Measurements from ENCODE around the gene FHIP1A.
"Not testable (repeated sequence)": the region's sequence is repeated elsewhere in the genome, so short reads cannot be mapped to it uniquely, and the experiment has no call there.

Gene FHIP1A

DNA sequence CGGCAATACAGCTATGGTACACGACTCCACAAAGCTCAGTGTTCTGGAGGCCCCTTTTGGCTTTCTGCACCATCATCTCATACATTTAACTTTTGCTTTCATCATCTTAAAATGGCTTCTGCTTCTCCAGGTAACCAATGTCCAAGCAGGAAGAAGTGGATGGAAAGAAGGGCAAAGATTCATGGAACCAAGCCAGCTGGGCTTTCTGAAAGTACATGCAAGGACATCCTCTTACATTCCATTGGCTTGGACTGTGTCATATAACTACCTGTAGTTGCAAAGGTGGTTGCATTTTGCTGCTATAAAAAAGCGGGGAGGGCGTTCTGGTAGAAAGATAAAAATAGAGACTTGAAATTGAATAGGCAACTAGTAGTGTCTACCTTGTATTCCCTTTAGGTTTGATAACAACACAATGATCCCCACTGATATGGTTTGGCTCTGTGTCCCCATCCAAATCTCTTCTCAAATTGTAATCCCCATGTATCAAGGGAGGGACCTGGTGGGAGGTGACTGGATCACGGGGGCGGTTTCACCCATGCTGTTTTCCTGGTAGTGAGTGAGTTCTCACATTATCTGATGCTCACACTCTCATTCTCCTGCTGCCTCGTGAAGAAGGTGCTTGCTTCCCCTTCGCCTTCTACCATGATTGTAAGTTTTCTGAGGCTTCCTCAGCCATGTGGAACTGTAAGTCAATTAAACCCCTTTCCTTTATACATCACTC lies 6.7 kb upstream of the FHIP1A start:
- H3K4me3 ChIP-seq (ENCODE audit: low read depth in 1 of 2, low read length in 2 of 2) = no peak overlapping the region

GRCh38 chr4:151403656-151404055 lies 5.3 kb upstream of the FHIP1A start:
- Histone ChIP-seq H3K9me3 (ENCODE audit: control insufficient read depth in 1 of 2, low read length in 2 of 2) (no peaks in the 10 kb centered on the region), H3K4me3 (ENCODE audit: low read depth in 1 of 2, low read length in 2 of 2) (no peak overlapping the region), H3K36me3 (ENCODE audit: control insufficient read depth in 1 of 2, insufficient read depth in 2 of 2, low read length in 2 of 2) (no peaks in the 10 kb centered on the region), H3K27me3 (ENCODE audit: low read depth, low read length) (no peaks in the 10 kb centered on the region), H3K27ac (ENCODE audit: low read length) (no peak overlapping the region), H3K4me1 (ENCODE audit: control insufficient read depth in 1 of 2, insufficient read depth in 2 of 2, low read length in 2 of 2) (peaks cover 0 to 6% of the 10 kb centered on the region in 2 donors)

More for the DNA sequence above, 6.7 kb upstream of the FHIP1A start:
- Histone ChIP-seq H3K27ac (ENCODE audit: low read length) (no peak overlapping the region), H3K4me1 (ENCODE audit: control insufficient read depth in 1 of 2, insufficient read depth in 2 of 2, low read length in 2 of 2) (no peaks in the 10 kb centered on the region), H3K9me3 (ENCODE audit: control insufficient read depth in 1 of 2, low read length in 2 of 2) (no peaks in the 10 kb centered on the region), H3K27me3 (ENCODE audit: low read depth, low read length) (no peaks in the 10 kb centered on the region), H3K36me3 (ENCODE audit: control insufficient read depth in 1 of 2, insufficient read depth in 2 of 2, low read length in 2 of 2) (no peaks in the 10 kb centered on the region)

DNA sequence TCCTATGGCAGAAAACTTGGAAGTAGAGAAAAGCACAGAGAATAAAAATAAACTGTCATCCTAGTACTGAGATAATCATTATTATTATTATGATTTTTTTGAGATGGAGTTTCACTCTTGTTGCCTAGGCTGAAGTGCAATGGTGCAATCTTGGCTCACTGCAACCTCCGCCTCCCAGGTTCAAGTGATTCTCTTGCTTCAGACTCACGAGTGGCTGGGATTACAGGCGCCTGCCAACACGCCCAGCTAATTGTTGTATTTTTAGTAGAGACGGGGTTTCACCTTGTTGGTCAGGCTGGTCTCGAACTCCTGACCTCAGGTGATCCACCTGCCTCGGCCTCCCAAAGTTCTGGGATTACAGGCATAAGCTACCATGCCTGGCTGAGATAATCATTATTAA lies 4.2 kb upstream of the FHIP1A start:
- H3K9me3 ChIP-seq (ENCODE audit: control insufficient read depth in 1 of 2, low read length in 2 of 2); H3K27me3 ChIP-seq (ENCODE audit: low read depth, low read length); H3K36me3 ChIP-seq (ENCODE audit: control insufficient read depth in 1 of 2, insufficient read depth in 2 of 2, low read length in 2 of 2); H3K27ac ChIP-seq (ENCODE audit: low read length); H3K4me3 ChIP-seq (ENCODE audit: low read depth in 1 of 2, low read length in 2 of 2): not testable (repeated sequence)
- H3K4me1 ChIP-seq (ENCODE audit: control insufficient read depth in 1 of 2, insufficient read depth in 2 of 2, low read length in 2 of 2) = peaks cover 0 to 13% of the 10 kb centered on the region in 2 donors

DNA sequence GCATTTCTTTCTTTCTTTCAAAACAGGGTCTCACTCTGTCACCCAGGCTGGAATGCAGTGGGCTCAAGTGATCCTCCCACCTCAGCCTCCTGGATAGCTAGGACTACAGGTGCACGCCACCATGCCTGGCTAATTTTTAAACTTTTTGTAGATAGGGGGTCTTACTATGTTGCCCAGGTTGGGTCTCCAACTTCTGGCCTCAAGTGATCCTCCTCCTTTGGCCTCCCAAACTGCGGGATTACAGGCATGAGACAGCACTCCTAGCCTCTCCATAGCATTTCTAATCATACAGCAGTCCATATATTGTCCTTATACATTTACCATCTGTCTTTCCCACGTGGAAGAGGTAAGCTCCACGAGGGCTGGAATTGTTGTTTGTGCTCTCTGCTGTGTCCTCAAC lies 2.0 kb upstream of the FHIP1A start:
- H3K4me1 ChIP-seq (ENCODE audit: control insufficient read depth in 1 of 2, insufficient read depth in 2 of 2, low read length in 2 of 2) = peaks cover 0 to 17% of the 10 kb centered on the region in 2 donors
- H3K27ac ChIP-seq (ENCODE audit: low read length) = no peak overlapping the region
- H3K36me3 ChIP-seq (ENCODE audit: control insufficient read depth in 1 of 2, insufficient read depth in 2 of 2, low read length in 2 of 2) = no peaks in the 10 kb centered on the region
- no peak overlapping the region for H3K4me3 ChIP-seq (ENCODE audit: low read depth in 1 of 2, low read length in 2 of 2)
- H3K9me3 ChIP-seq (ENCODE audit: control insufficient read depth in 1 of 2, low read length in 2 of 2) = no peaks in the 10 kb centered on the region
- no peaks in the 10 kb centered on the region for H3K27me3 ChIP-seq (ENCODE audit: low read depth, low read length)

DNA sequence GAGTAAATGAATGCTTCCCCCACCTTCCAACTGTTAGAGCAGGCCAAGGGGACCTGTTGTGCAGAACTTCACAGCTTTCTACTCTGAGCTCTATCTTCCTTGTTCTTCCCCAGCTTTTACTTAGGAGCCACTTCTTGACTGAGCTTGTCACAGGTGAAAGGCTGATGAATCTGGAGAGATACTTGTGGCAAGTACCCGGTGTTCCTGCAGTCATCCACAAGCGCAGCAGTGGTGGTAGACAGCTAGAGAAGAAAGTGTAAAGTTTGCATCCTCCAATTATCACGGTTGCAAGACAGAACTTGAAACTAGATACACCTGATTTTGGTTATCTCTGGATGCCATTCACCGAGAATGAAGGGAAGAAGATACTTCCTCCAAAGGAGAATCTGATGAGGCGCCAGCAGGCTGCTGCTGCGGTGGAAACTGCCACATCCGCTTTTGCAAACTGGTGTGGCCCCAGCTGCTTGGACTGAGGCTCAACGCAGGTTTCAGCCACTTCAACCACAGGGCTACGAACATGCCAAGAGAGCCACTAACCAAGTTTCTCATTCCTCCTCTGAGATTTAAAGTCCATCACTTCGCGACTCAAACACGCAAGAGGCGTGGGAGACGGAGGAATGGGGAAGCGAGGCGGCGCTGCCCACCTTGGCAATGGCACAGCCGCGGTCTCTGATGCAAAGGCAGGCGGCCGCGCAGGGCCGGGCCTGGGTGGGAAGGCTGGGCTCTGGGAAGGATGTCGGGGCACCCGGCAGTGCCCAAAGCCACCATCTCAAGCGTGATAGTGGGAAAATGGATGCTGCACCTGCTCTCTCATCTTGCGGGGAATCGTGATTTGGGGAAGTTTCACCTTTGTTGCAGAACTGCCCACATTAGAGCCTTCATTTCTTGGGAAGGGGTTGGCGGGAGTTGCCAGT lies 1.3 kb upstream of the FHIP1A start:
- H3K4me1 ChIP-seq (ENCODE audit: control insufficient read depth in 1 of 2, insufficient read depth in 2 of 2, low read length in 2 of 2) = peaks cover 0 to 17% of the 10 kb centered on the region in 2 donors
- H3K27ac ChIP-seq (ENCODE audit: low read length) = peak overlapping the region; percentile 67
- no peaks in the 10 kb centered on the region for H3K27me3 ChIP-seq (ENCODE audit: low read depth, low read length)
- no peaks in the 10 kb centered on the region for H3K36me3 ChIP-seq (ENCODE audit: control insufficient read depth in 1 of 2, insufficient read depth in 2 of 2, low read length in 2 of 2)
- H3K4me3 ChIP-seq (ENCODE audit: low read depth in 1 of 2, low read length in 2 of 2) = peak overlapping the region; percentile 63 to 73
- no peaks in the 10 kb centered on the region for H3K9me3 ChIP-seq (ENCODE audit: control insufficient read depth in 1 of 2, low read length in 2 of 2)

DNA sequence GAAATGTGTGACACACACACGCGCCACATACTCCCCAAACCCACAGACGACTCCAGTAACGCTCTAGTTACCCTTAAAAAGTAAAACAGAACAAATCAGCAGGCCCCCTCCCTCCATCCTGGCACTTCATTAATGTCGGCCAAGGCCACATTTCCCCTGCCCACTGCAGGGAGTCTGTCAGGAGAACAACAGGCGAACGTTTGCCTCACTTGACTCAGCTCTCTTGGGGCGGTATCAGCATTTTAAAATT lies 671 bp upstream of the FHIP1A start:
- Histone ChIP-seq H3K27ac (ENCODE audit: low read length) (peak overlapping the region; percentile 67), H3K36me3 (ENCODE audit: control insufficient read depth in 1 of 2, insufficient read depth in 2 of 2, low read length in 2 of 2) (no peaks in the 10 kb centered on the region), H3K4me3 (ENCODE audit: low read depth in 1 of 2, low read length in 2 of 2) (peak overlapping the region; percentile 63 to 73), H3K9me3 (ENCODE audit: control insufficient read depth in 1 of 2, low read length in 2 of 2) (no peaks in the 10 kb centered on the region), H3K4me1 (ENCODE audit: control insufficient read depth in 1 of 2, insufficient read depth in 2 of 2, low read length in 2 of 2) (peaks cover 0 to 17% of the 10 kb centered on the region in 2 donors), H3K27me3 (ENCODE audit: low read depth, low read length) (no peaks in the 10 kb centered on the region)

GRCh38 chr4:151409470-151410313 lies 716 bp downstream of the FHIP1A start:
- no peaks in the 10 kb centered on the region for H3K36me3 ChIP-seq (ENCODE audit: control insufficient read depth in 1 of 2, insufficient read depth in 2 of 2, low read length in 2 of 2)
- H3K4me3 ChIP-seq (ENCODE audit: low read depth in 1 of 2, low read length in 2 of 2) = peak overlapping the region; percentile 71 to 72
- no peaks in the 10 kb centered on the region for H3K27me3 ChIP-seq (ENCODE audit: low read depth, low read length)
- peaks cover 0 to 17% of the 10 kb centered on the region in 2 donors for H3K4me1 ChIP-seq (ENCODE audit: control insufficient read depth in 1 of 2, insufficient read depth in 2 of 2, low read length in 2 of 2)
- H3K9me3 ChIP-seq (ENCODE audit: control insufficient read depth in 1 of 2, low read length in 2 of 2) = no peaks in the 10 kb centered on the region
- peak overlapping the region; percentile 74 for H3K27ac ChIP-seq (ENCODE audit: low read length)

GRCh38 chr4:151415978-151416377 lies 7.0 kb downstream of the FHIP1A start:
- H3K36me3 ChIP-seq (ENCODE audit: control insufficient read depth in 1 of 2, insufficient read depth in 2 of 2, low read length in 2 of 2) = no peaks in the 10 kb centered on the region
- no peaks in the 10 kb centered on the region for H3K4me1 ChIP-seq (ENCODE audit: control insufficient read depth in 1 of 2, insufficient read depth in 2 of 2, low read length in 2 of 2)
- H3K27me3 ChIP-seq (ENCODE audit: low read depth, low read length) = no peaks in the 10 kb centered on the region
- H3K27ac ChIP-seq (ENCODE audit: low read length) = no peak overlapping the region
- no peaks in the 10 kb centered on the region for H3K9me3 ChIP-seq (ENCODE audit: control insufficient read depth in 1 of 2, low read length in 2 of 2)
- H3K4me3 ChIP-seq (ENCODE audit: low read depth in 1 of 2, low read length in 2 of 2) = no peak overlapping the region

- H3K27ac ChIP-seq (ENCODE audit: low read length) = no peak overlapping the region
Observed at GRCh38 chr4:151417164-151417571, 8.2 kb downstream of the FHIP1A start.

GRCh38 chr4:151417766-151418376 lies 8.9 kb downstream of the FHIP1A start:
- no peak overlapping the region for H3K4me3 ChIP-seq (ENCODE audit: low read depth in 1 of 2, low read length in 2 of 2)
- no peaks in the 10 kb centered on the region for H3K9me3 ChIP-seq (ENCODE audit: control insufficient read depth in 1 of 2, low read length in 2 of 2)
- H3K27me3 ChIP-seq (ENCODE audit: low read depth, low read length) = no peaks in the 10 kb centered on the region
- H3K4me1 ChIP-seq (ENCODE audit: control insufficient read depth in 1 of 2, insufficient read depth in 2 of 2, low read length in 2 of 2) = no peaks in the 10 kb centered on the region
- H3K27ac ChIP-seq (ENCODE audit: low read length) = no peak overlapping the region
- no peaks in the 10 kb centered on the region for H3K36me3 ChIP-seq (ENCODE audit: control insufficient read depth in 1 of 2, insufficient read depth in 2 of 2, low read length in 2 of 2)

More at GRCh38 chr4:151417164-151417571, 8.2 kb downstream of the FHIP1A start:
- no peaks in the 10 kb centered on the region for H3K36me3 ChIP-seq (ENCODE audit: control insufficient read depth in 1 of 2, insufficient read depth in 2 of 2, low read length in 2 of 2)
- H3K4me1 ChIP-seq (ENCODE audit: control insufficient read depth in 1 of 2, insufficient read depth in 2 of 2, low read length in 2 of 2) = no peaks in the 10 kb centered on the region
- H3K9me3 ChIP-seq (ENCODE audit: control insufficient read depth in 1 of 2, low read length in 2 of 2) = no peaks in the 10 kb centered on the region
- no peak overlapping the region for H3K4me3 ChIP-seq (ENCODE audit: low read depth in 1 of 2, low read length in 2 of 2)
- H3K27me3 ChIP-seq (ENCODE audit: low read depth, low read length) = no peaks in the 10 kb centered on the region

- no peak overlapping the region for H3K27ac ChIP-seq (ENCODE audit: low read length)
- H3K4me1 ChIP-seq (ENCODE audit: control insufficient read depth in 1 of 2, insufficient read depth in 2 of 2, low read length in 2 of 2) = no peaks in the 10 kb centered on the region
- no peaks in the 10 kb centered on the region for H3K36me3 ChIP-seq (ENCODE audit: control insufficient read depth in 1 of 2, insufficient read depth in 2 of 2, low read length in 2 of 2)
Observed at GRCh38 chr4:151418385-151418784, 9.4 kb downstream of the FHIP1A start.

More at GRCh38 chr4:151418385-151418784, 9.4 kb downstream of the FHIP1A start:
- Histone ChIP-seq H3K4me3 (ENCODE audit: low read depth in 1 of 2, low read length in 2 of 2) (no peak overlapping the region), H3K9me3 (ENCODE audit: control insufficient read depth in 1 of 2, low read length in 2 of 2) (no peaks in the 10 kb centered on the region), H3K27me3 (ENCODE audit: low read depth, low read length) (no peaks in the 10 kb centered on the region)
